Measurements from ENCODE around the gene SLC6A3. TPM values are rescaled to one million over a fixed set of nuclear protein-coding genes. Genes with fewer than 3 reads are reported as not detected.

Gene SLC6A3
- total RNA-seq, 1 experiment from 2014 or later: 0.05 TPM

- Histone ChIP-seq H3K4me1 (ENCODE audit: control insufficient read depth, insufficient read depth, low read length) (peaks cover 7% of the 10 kb centered on the region; the same call in 1 of the 2 replicates), H3K36me3 (ENCODE audit: control insufficient read depth, insufficient read depth, low read length) (no peaks in the 10 kb centered on the region), H3K27ac (ENCODE audit: low read length) (no peak overlapping the region), H3K27me3 (ENCODE audit: control insufficient read depth, insufficient read depth, low read length) (peaks cover 20% of the 10 kb centered on the region), H3K9me3 (ENCODE audit: control insufficient read depth, insufficient read depth, low read depth, low read length) (no peaks in the 10 kb centered on the region; the same call in 1 of the 2 replicates), H3K4me3 (ENCODE audit: low read depth in 2 of 2, low read length in 2 of 2) (no peak overlapping the region)
- POLR2A ChIA-PET: no interaction called here
- intact Hi-C loops (cut with micrococcal nuclease; ENCODE audit: unreplicated experiment) (no loop called here), in situ Hi-C loops (cut with HindIII; ENCODE audit: low pct_unique_long_range_greater_than_20kb, low sequenced_read_pairs) (no loop called here)
- TF ChIP-seq, protein P1, sequence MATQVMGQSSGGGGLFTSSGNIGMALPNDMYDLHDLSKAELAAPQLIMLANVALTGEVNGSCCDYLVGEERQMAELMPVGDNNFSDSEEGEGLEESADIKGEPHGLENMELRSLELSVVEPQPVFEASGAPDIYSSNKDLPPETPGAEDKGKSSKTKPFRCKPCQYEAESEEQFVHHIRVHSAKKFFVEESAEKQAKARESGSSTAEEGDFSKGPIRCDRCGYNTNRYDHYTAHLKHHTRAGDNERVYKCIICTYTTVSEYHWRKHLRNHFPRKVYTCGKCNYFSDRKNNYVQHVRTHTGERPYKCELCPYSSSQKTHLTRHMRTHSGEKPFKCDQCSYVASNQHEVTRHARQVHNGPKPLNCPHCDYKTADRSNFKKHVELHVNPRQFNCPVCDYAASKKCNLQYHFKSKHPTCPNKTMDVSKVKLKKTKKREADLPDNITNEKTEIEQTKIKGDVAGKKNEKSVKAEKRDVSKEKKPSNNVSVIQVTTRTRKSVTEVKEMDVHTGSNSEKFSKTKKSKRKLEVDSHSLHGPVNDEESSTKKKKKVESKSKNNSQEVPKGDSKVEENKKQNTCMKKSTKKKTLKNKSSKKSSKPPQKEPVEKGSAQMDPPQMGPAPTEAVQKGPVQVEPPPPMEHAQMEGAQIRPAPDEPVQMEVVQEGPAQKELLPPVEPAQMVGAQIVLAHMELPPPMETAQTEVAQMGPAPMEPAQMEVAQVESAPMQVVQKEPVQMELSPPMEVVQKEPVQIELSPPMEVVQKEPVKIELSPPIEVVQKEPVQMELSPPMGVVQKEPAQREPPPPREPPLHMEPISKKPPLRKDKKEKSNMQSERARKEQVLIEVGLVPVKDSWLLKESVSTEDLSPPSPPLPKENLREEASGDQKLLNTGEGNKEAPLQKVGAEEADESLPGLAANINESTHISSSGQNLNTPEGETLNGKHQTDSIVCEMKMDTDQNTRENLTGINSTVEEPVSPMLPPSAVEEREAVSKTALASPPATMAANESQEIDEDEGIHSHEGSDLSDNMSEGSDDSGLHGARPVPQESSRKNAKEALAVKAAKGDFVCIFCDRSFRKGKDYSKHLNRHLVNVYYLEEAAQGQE (IDR thresholded peaks at IDR 0.05; ENCODE audit: insufficient read depth in 1 of 2, low read depth in 2 of 2, low read length in 1 of 2): no peak
- TF ChIP-seq SIN3A (IDR thresholded peaks at IDR 0.05; ENCODE audit: borderline replicate concordance, insufficient read depth, low read depth, low read length) (no peak), POLR2AphosphoS5 (IDR thresholded peaks at IDR 0.05; ENCODE audit: low read depth, low read length) (no peak), TCF7L2 (IDR thresholded peaks at IDR 0.05; ENCODE audit: low read depth, low read length) (no peak)
- TF ChIP-seq, protein P2, sequence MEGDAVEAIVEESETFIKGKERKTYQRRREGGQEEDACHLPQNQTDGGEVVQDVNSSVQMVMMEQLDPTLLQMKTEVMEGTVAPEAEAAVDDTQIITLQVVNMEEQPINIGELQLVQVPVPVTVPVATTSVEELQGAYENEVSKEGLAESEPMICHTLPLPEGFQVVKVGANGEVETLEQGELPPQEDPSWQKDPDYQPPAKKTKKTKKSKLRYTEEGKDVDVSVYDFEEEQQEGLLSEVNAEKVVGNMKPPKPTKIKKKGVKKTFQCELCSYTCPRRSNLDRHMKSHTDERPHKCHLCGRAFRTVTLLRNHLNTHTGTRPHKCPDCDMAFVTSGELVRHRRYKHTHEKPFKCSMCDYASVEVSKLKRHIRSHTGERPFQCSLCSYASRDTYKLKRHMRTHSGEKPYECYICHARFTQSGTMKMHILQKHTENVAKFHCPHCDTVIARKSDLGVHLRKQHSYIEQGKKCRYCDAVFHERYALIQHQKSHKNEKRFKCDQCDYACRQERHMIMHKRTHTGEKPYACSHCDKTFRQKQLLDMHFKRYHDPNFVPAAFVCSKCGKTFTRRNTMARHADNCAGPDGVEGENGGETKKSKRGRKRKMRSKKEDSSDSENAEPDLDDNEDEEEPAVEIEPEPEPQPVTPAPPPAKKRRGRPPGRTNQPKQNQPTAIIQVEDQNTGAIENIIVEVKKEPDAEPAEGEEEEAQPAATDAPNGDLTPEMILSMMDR (IDR thresholded peaks at IDR 0.05): no peak
- CTCF ChIA-PET: no interaction called here
- DNase-seq (ENCODE audit: low read depth, low spot score): no peak
- no peak for ATAC-seq
- no TSS peak for BruUV-seq (replicated peaks)
These were observed 48.9 kb downstream of the SLC6A3 start for GRCh38 chr5:1396293-1396816.

GRCh38 chr5:1394881-1395860 lies 50.1 kb downstream of the SLC6A3 start:
- TF ChIP-seq SIN3A (IDR thresholded peaks at IDR 0.05; ENCODE audit: borderline replicate concordance, insufficient read depth, low read depth, low read length): no peak
- no peak for TF ChIP-seq TCF7L2 (IDR thresholded peaks at IDR 0.05; ENCODE audit: low read depth, low read length)
- TF ChIP-seq POLR2AphosphoS5 (IDR thresholded peaks at IDR 0.05; ENCODE audit: low read depth, low read length): no peak
- TF ChIP-seq, protein P2 (IDR thresholded peaks at IDR 0.05): no peak
- no peaks in the 10 kb centered on the region; the same call in 1 of the 2 replicates for H3K9me3 ChIP-seq (ENCODE audit: control insufficient read depth, insufficient read depth, low read depth, low read length)
- CTCF ChIA-PET: no interaction called here

More at GRCh38 chr5:1394881-1395860, 50.1 kb downstream of the SLC6A3 start:
- POLR2A ChIA-PET: no interaction called here
- Histone ChIP-seq H3K36me3 (ENCODE audit: control insufficient read depth, insufficient read depth, low read length) (no peaks in the 10 kb centered on the region), H3K27me3 (ENCODE audit: control insufficient read depth, insufficient read depth, low read length) (peaks cover 20% of the 10 kb centered on the region), H3K4me3 (ENCODE audit: low read depth in 2 of 2, low read length in 2 of 2) (no peak overlapping the region), H3K27ac (ENCODE audit: low read length) (no peak overlapping the region), H3K4me1 (ENCODE audit: control insufficient read depth, insufficient read depth, low read length) (peaks cover 7% of the 10 kb centered on the region; the same call in 1 of the 2 replicates)
- in situ Hi-C loops (cut with HindIII; ENCODE audit: low pct_unique_long_range_greater_than_20kb, low sequenced_read_pairs) (no loop called here), intact Hi-C loops (cut with micrococcal nuclease; ENCODE audit: unreplicated experiment) (no loop called here)
- no peak for ATAC-seq
- DNase-seq (ENCODE audit: low read depth, low spot score): no peak
- BruUV-seq (replicated peaks): no TSS peak

All from Panc1 (cell line).